GM18861 (cell line): ENCODE data around the gene ZNF85.
"Not testable (repeated sequence)": the region's sequence is repeated elsewhere in the genome, so short reads cannot be mapped to it uniquely, and the experiment has no call there.

Experiments
- ATAC-seq: cut with Tn5 transposase; IDR thresholded peaks from one replicate; pipeline ENCODE4 v1.9.1; 2021; ENCODE audit not compliant: unreplicated experiment

The ZNF85 gene

DNA sequence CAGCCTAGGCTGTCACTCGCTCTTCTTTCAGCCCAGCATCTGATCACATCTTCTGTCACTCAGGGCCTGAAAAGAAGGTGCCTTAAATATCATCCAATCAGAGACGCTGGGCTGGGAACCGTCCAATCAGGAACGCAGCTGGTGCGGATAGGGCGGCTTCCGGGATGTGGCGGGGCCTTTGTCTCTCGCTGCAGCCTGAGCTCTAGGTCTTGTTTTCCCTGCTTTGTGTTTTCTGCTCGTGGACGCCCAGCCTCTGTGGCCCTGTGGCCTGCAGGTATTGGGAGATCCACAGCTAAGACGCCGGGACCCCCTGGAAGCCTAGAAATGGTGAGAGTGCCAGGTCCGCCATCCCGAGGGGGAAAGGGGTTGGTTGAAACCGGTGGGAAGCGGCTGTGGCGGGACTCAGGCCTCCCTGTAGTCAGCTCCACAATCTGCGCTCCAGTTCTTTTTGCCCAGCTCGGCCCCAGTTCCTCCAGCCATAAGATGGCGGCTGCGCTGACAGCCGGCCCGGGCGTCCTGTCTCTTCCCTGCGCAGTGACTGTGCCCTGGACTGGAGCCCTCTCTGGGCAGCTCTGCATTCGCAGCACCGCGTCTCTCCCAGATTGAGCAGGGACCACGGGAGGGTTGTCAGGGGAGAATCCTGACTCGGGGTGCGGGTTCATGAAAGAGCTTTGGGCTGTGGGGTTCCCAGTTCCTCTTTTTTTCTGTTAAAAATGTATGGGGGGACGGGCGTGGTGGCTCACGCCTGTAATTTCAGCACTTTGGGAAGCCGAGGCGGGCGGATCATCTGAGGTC lies at the start of gene ZNF85:
TSS of gene ZNF85 (plus strand) at position 175 of the 795 bp plus-strand sequence. CDS start at position 325, 150 bp downstream.
- ATAC-seq: peak; percentile 96

DNA sequence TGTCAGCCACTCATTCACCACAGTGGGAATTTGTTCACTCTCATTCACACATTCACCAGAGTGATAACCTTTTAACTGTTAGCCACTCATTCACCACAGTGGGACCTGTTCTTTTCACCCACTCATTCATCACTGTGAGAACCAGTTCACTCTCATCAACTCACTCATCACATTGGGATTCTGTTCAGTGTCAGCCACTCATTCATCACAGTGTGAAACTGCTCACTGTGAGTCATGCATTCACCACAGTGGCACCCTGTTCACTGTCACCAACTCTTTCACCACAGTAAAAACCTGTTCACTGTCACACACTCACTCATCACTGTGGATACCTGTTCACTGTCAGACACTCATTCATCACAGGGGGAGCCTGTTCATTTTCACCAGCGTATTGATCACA lies 43.5 kb upstream of the ZNF85 start:
- ATAC-seq: no peak

DNA sequence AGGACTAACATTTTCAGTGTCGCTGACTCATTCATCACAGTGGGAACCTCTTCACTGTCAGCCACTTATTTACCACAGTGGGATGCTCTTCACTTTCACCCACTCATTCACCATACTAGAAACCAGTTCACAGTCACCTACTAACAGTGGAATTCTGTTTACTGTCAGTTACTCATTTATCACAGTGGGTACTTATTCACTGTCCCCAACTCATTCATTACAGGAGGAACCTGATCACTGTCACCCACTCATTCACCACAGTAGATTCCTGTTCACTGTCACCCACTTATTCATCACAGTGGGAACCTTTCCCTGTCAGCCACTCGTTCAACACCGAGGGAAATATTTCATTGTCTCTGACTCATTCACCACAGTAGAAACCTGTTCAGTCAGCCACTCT lies 10.1 kb upstream of the ZNF85 start:
- ATAC-seq: no peak

DNA sequence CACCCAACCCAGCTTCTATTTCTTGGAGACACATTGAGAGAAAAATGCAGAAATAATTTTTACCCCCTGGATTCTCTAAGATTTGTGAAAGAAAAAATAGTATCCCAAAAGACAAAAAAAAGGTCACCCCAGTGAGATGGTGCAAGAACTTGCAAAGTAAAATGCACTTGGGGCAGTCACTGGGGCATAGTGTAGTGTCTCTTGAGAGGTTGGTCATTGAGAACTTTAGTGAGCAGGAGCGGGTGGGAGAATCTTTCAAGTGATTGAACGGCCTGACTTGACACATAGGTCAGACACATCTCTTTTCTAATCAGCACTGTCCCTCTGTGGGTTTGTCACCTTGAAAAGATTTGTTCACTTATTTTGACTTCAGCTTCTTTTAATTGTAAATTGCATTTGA lies 2.4 kb downstream of the ZNF85 start:
- ATAC-seq: no peak

DNA sequence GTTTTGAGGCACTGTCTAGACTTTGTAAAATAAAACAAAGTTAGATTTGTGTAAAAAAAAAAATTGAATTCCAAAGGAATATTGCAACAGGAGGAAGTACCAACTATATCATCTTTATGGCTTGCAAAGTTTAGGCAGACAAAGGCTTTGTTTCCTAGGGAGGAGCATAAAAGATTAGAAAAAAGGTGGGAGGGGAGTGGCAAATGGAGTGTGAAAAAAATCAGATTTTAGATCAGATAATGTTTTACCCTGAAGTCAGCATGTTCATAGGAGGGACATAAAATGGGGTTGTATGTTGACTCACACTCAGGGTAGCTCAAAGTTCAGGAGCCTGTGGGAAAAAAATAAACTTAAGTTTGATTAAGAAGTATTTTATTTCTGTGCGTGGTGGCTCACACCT lies 3.7 kb downstream of the ZNF85 start:
- ATAC-seq: no peak

DNA sequence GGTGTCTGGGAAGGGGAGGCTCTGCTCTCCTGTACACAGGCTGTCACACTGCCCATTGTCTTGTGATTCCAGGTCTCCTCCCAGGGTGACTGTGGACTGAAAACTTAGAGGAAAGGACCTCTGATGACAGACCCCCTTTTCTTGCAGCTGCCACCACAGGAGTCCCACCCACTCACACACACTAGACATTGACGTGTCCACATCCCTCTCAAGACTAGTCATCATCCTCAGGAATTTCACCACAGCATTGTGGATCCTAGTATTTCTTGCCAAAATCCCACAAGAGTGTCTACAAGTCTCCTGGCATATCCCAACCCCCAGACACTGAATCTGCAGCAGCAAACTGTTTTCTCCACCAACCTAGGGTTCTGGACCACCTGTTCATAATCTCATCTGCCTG lies 5.3 kb downstream of the ZNF85 start:
- no peak for ATAC-seq

DNA sequence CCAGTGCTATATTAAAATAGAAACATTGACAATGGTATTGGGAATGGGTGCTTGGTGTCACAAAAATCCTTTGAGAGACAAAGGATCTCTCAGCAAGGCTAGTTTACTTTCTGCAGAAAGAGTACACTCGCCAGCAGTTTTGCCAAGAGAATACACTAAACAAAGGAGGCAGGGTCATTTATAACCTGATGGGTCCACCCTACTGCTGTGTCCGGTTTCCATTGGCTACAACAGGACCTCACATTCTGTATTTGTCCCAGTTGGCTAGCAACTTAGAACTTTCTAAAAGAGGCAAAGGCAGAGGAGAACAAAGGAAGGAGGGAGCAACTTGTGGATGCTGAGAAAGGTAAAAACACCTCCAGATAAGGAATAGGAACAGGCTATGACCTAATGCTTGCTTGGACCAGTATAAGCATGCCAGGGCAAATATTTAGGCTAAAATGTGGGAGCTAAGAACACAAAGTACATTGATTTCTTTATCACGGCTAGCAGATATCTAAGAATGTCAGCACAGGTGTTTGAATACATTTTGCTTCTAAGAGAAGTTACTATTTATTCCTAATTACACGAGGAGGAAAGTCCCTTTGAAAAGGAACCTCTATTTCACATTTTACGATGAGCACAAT lies 13.4 kb downstream of the ZNF85 start:
- ATAC-seq: not testable (repeated sequence)

DNA sequence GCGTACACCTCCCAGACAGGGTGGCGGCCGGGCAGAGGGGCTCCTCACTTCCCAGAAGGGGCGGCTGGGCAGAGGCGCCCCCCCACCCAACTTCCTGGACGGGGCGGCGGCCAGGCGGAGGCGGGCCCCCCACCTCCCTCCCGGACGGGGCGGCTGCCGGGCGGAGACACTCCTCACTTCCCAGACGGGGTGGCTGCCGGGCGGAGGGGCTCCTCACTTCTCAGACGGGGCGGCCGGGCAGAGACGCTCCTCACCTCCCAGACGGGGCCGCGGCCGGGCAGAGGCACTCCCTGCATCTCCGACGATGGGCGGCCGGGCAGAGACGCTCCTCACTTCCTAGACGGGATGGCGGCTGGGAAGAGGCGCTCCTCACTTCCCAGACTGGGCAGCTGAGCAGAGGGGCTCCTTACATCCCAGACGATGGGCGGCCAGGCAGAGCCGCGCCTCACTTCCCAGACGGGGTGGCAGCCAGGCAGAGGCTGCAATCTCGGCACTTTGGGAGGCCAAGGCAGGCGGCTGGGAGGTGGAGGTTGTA lies 29.6 kb downstream of the ZNF85 start:
- not testable (repeated sequence) for ATAC-seq

DNA sequence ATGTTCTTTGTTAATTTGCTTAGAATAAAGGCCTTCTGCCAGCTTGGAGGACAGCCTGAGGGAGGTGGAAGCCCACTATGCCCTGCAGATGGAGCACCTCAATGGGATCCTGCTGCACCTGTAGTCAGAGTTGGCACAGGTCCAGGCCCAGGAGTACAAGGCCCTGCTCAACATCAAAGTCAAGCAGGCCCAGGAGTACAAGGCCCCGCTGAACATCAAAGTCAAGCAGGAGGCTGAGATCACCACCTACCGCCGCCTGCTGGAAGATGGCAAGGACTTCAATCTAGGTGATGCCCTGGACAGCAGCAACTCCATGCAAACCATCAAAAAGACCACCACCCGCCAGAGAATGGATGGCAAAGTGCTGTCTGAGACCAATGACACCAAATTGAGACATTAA lies 41.7 kb downstream of the ZNF85 start:
- ATAC-seq: no peak

DNA sequence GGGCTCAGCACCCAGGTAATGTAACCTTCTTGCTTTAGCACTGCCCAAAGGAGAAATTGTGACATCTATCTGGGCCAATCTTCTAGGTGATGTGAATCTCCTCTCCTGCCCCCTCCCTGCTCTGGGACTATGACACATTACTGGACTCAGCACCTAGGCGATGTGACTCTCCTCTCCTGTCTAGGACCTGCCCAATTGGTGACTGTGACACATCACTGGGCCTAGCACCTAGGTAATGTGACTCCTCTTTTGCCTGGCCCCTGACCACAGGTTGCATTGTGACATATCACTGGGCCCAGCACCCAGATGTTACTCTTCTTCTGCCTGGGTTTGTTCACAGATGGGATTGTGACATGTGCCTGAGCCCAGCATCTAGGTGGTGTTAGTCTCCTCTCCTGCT lies 45.0 kb downstream of the ZNF85 start:
- no peak for ATAC-seq

DNA sequence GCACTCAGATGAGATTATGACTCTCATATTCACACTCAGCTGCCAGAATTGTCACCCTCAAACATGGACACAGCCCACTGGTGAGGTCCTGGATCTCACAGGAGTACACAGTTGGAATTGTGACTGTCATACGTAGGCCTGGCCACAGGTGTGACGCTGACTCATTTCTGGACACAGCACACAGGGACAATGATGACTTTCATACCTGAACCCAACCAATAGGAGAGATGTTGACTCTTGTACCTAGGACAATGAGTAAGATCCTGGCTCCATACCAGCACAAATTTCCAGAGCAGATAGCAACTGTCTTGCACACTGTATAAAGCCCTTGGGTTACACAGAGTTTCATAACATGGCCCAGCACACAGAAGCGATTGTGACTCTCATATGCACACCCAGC lies 46.4 kb downstream of the ZNF85 start:
- ATAC-seq: no peak

DNA sequence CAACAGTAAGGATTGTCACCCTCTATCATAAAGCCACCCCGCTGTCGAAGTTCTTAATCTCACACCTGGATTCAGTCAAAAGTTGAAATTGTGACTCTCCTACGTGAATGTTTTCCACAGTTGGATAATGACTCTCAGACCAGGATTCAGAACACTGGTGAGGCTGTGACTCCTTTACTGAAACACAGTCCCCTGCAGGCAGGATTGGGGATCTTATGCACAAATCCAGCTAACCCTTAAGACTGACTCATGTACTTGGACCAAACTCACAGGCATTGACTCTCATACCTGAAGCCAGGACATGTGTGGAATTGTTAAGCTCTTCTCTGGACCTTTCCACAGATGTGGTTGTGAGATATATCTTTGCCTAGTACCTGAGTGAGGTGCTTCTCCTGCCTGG lies 46.8 kb downstream of the ZNF85 start:
- ATAC-seq: no peak

DNA sequence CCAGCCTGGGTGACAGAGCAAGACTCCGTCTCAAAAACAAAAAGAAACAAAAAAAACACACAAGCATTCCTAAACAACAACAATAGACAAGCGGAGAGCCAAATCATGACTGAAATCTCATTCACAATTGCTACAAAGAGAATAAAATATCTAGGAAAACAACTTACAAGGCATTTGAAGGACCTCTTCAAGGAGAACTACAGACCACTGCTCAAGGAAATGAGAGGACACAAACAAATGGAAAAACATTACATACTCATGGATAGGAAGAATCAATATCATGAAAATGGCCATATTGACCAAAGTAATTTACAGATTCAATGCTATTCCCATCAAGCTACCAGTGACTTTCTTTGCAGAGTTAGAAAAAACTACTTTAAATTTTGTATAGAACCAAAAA lies 69.7 kb downstream of the ZNF85 start:
- ATAC-seq: not testable (repeated sequence)

DNA sequence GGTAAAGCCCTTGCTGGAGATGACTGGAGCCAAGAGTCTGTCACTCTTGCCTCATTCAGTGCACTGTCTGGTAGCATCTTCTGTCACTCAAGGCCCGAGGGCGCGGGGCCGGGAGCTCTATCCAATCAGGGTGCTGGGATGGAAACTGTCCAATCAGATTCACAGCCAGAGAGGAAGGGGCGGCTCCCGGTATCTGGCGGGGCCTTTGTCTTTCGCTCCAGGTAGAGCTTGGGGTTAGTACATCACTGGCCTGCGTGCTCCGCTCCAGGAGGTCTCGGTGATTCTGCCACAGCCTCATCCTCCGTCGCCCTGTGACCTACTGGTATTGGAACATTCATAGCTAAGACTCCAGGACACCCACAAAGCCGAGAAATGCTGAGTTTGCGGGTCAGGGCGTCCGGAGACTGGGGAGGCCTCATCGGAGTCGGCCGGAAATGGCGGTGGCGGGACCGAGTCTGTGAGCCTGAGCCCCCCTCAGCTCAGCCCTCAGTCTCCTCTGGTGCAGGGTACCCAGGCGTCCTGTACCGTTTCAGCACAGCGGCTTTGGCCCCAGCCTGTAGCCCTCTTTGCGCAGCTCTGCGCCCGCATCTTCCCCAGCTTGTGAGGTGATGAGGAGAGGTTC lies 76.8 kb downstream of the ZNF85 start:
- peak; percentile 72 for ATAC-seq
